HepG2 (cell line): ENCODE results near the gene SLC35A2. TPM values are rescaled to one million over a fixed set of nuclear protein-coding genes. Genes with fewer than 3 reads are reported as not detected.

ENCODE experiments used
- ATAC-seq: fragments of 200-7000 bp; cut with Tn5 transposase; 3 replicates; pipeline ENCODE4 v1.9.1; 2020; ENCODE audit warnings: mild to moderate bottlenecking, moderate library complexity
- BruUV-seq: library from RNA; stranded (reverse); fragments of 400-500 nt; replicated peaks from 2 replicates; lab custom pipeline; 2021; lab: Mats Ljungman, UMichigan
- CTCF ChIA-PET: fragments of 300-600 bp; formaldehyde crosslinking; extraction: SDS; loops from one replicate; lab custom pipeline; 2021; ENCODE audit warnings: low total read pairs, inconsistent platforms, low intra/inter-chr PET ratio; lab: Yijun Ruan, JAX
- POLR2A ChIA-PET: fragments of 350-600 bp; sonication (Branson Sonifier 250); formaldehyde crosslinking; loops from one replicate; lab custom pipeline; 2020; ENCODE audit warnings: antibody characterized with exemption, inconsistent platforms; lab: Yijun Ruan, JAX
- DNase-seq: peaks from one replicate; pipeline ENCODE4 v3.0.0-alpha.2; 2015; ENCODE audit warnings: low spot score
- FAIRE-seq: peaks from 3 replicates; lab custom pipeline; 2011; peaks lifted over from hg19 to GRCh38; lab: Jason Lieb, UNC
- H2AFZ ChIP-seq: one replicate; pipeline ENCODE4 v1.6.1; 2011; ENCODE audit warnings: low read length, inconsistent platforms
- H3K27ac ChIP-seq: fragments of 300-600 bp; 3 replicates; pipeline ENCODE4 v1.8.0; 2011; ENCODE audit warnings: mixed run types, mild to moderate bottlenecking, mixed read lengths, low read length, inconsistent platforms; ENCODE audit not compliant: insufficient read depth; ENCODE audit errors: extremely low read length
- H3K27me3 ChIP-seq, 2 experiments: fragments of 200-600 bp in 1 of 2; 2 replicates in 1 of 2; 3 replicates in 1 of 2; pipeline versions ENCODE4 v1.6.0 to v1.8.0; 2011; ENCODE audit warnings: low read length in 2 of 2, mild to moderate bottlenecking in 2 of 2, moderate library complexity in 2 of 2, inconsistent platforms in 1 of 2; ENCODE audit not compliant: insufficient read depth in 2 of 2, control insufficient read depth in 1 of 2
- H3K36me3 ChIP-seq, 2 experiments: fragments of 200-600 bp in 1 of 2; replicated peaks in 1 of 2; 2 replicates in 1 of 2; 3 replicates in 1 of 2; pipeline versions ENCODE4 v1.5.1 to v1.8.0; 2011; ENCODE audit warnings: low read length in 2 of 2, inconsistent platforms in 1 of 2; ENCODE audit not compliant: insufficient read depth in 2 of 2, control insufficient read depth in 1 of 2
- H3K4me1 ChIP-seq: 2 replicates; pipeline ENCODE4 v1.5.1; 2012; ENCODE audit warnings: low read length, inconsistent platforms; ENCODE audit not compliant: insufficient read depth
- H3K4me2 ChIP-seq: 2 replicates; pipeline ENCODE4 v1.6.0; 2011; ENCODE audit warnings: low read depth, low read length, inconsistent platforms
- H3K4me3 ChIP-seq, 3 experiments: fragments of 200-600 bp in 1 of 3; sonication (generic), shearing (Covaris generic) in 1 of 3; replicated peaks in 1 of 3; 2 replicates each; pipeline ENCODE4 v1.5.1; 2011 to 2016; ENCODE audit warnings: low read length in 3 of 3, inconsistent platforms in 2 of 3, low read depth in 2 of 3, mild to moderate bottlenecking in 2 of 3, control low read depth in 1 of 3, mixed read lengths in 1 of 3; ENCODE audit not compliant: insufficient read depth in 1 of 3
- H3K79me2 ChIP-seq: one replicate; pipeline ENCODE4 v1.6.1; 2011; ENCODE audit warnings: low read length, inconsistent platforms; ENCODE audit not compliant: insufficient read depth
- H3K9ac ChIP-seq: 2 replicates; pipeline ENCODE4 v1.6.0; 2011; ENCODE audit warnings: mild to moderate bottlenecking, low read depth, low read length, inconsistent platforms; ENCODE audit not compliant: insufficient read depth
- H3K9me3 ChIP-seq: 2 replicates; pipeline ENCODE4 v1.5.1; 2012; ENCODE audit warnings: mild to moderate bottlenecking, low read length
- H4K20me1 ChIP-seq: 2 replicates; pipeline ENCODE4 v1.6.0; 2011; ENCODE audit warnings: inconsistent platforms, mild to moderate bottlenecking, low read length, moderate library complexity; ENCODE audit not compliant: insufficient read depth
- ARID5B ChIP-seq: IDR thresholded peaks from 2 replicates; pipeline ENCODE4 v1.4.0; 2020; ENCODE audit warnings: mild to moderate bottlenecking, missing genetic modification reagents
- BRCA1 ChIP-seq: sonication (generic); formaldehyde crosslinking; IDR thresholded peaks from 2 replicates; pipeline ENCODE4 v1.4.0; 2020; ENCODE audit warnings: missing genetic modification reagents
- GZF1 ChIP-seq: sonication (generic); formaldehyde crosslinking; IDR thresholded peaks from 2 replicates; pipeline ENCODE4 v1.5.1; 2020; ENCODE audit warnings: mild to moderate bottlenecking, missing genetic modification reagents
- HOMEZ ChIP-seq: IDR thresholded peaks from 2 replicates; pipeline ENCODE4 v1.6.1; 2016; ENCODE audit warnings: low read depth
- IKZF4 ChIP-seq: sonication (generic); formaldehyde crosslinking; IDR thresholded peaks from 2 replicates; pipeline ENCODE4 v1.5.1; 2020; ENCODE audit warnings: borderline replicate concordance, mild to moderate bottlenecking, low read depth, missing genetic modification reagents; ENCODE audit errors: not compliant biosample characterization
- JDP2 ChIP-seq: sonication (generic); formaldehyde crosslinking; IDR thresholded peaks from 2 replicates; pipeline ENCODE4 v1.8.1; 2022; ENCODE audit warnings: missing genetic modification reagents, borderline replicate concordance
- JUND ChIP-seq: sonication (generic); formaldehyde crosslinking; IDR thresholded peaks from 2 replicates; pipeline ENCODE4 v1.8.0; 2022; ENCODE audit warnings: mild to moderate bottlenecking, missing genetic modification reagents
- RNF219 ChIP-seq: sonication (generic); formaldehyde crosslinking; IDR thresholded peaks from 2 replicates; pipeline ENCODE4 v1.5.0; 2020; ENCODE audit warnings: mild to moderate bottlenecking, missing genetic modification reagents
- TRIM24 ChIP-seq: sonication (generic); formaldehyde crosslinking; IDR thresholded peaks from 2 replicates; pipeline ENCODE4 v1.8.0; 2022; ENCODE audit warnings: mild to moderate bottlenecking, missing genetic modification reagents
- ZBTB3 ChIP-seq: sonication (generic); formaldehyde crosslinking; IDR thresholded peaks from 2 replicates; pipeline ENCODE4 v1.4.0; 2020; ENCODE audit warnings: low read depth, mild to moderate bottlenecking, moderate library complexity, missing genetic modification reagents, borderline replicate concordance
- ZNF264 ChIP-seq: sonication (generic); formaldehyde crosslinking; IDR thresholded peaks from 2 replicates; pipeline ENCODE4 v1.4.0; 2020; ENCODE audit warnings: missing genetic modification reagents
- ZNF496 ChIP-seq: sonication (generic); formaldehyde crosslinking; IDR thresholded peaks from 2 replicates; pipeline ENCODE4 v1.8.1; 2023; ENCODE audit warnings: mild to moderate bottlenecking, moderate library complexity, missing genetic modification reagents; ENCODE audit not compliant: insufficient replicate concordance
- ZNF577 ChIP-seq: sonication (generic); formaldehyde crosslinking; IDR thresholded peaks from 2 replicates; pipeline ENCODE4 v1.4.0; 2020; ENCODE audit warnings: mild to moderate bottlenecking, low read depth, missing genetic modification reagents, borderline replicate concordance
- ZNF619 ChIP-seq: sonication (generic); formaldehyde crosslinking; IDR thresholded peaks from 2 replicates; pipeline ENCODE4 v1.4.0; 2020; ENCODE audit warnings: mild to moderate bottlenecking, missing genetic modification reagents
- ZNF691 ChIP-seq: sonication (generic); formaldehyde crosslinking; IDR thresholded peaks from 2 replicates; pipeline ENCODE4 v1.4.0; 2020; ENCODE audit warnings: missing genetic modification reagents, low read depth, mild to moderate bottlenecking, borderline replicate concordance
- WGBS: methylation state at CpG from one replicate; pipeline ENCODE4 v1.1.6; 2017; ENCODE audit warnings: low lambda C conversion rate; 5-methylcytosine and 5-hydroxymethylcytosine counted together
- in situ Hi-C: cut with HindIII; loops from 2 replicates; pipeline ENCODE4 v1.10.0; 2017; ENCODE audit warnings: low pct_unique_long_range_greater_than_20kb; ENCODE audit not compliant: extremely low pct_ligation_motif_present
- intact Hi-C: fragments of 100-400 bp; cut with micrococcal nuclease; formaldehyde crosslinking; loops from one replicate; pipeline ENCODE4 v1.10.0; 2022; ENCODE audit not compliant: unreplicated experiment
- polyA plus RNA-seq, 8 experiments: library from polyadenylated mRNA; depleted of rRNA in 3 of 8; stranded (reverse) in 7 of 8; unstranded in 1 of 8; fragments of >200 nt; fragmentation: Illumina TruSeq in 4 of 8; extraction: Trizol in 4 of 8; gene quantifications; 2 replicates each; pipeline versions ENCODE4 v1.2.1 to v1.2.3, GENCODE V29; 2011 to 2016; ENCODE audit warnings: low read depth in 4 of 8, missing spikeins in 1 of 8, mixed read lengths in 1 of 8; ENCODE audit not compliant: insufficient read depth in 1 of 8
- total RNA-seq, 5 experiments: library from RNA; depleted of rRNA; stranded (reverse); fragments of >200 nt; fragmentation: Illumina TruSeq; extraction: Trizol; gene quantifications; 2 replicates each; pipeline ENCODE4 v1.2.3, GENCODE V29; 2016; ENCODE audit warnings: low read depth in 1 of 5

Gene SLC35A2
- total and polyA plus RNA-seq, 2 of the 13 experiments (the other 11 are each of a cell fraction or from before 2014, with no cell fraction given): 32.1 to 40.8 TPM

- no peaks in the 10 kb centered on the region for H3K9me3 ChIP-seq
- CTCF ChIA-PET: no interaction called here
- in situ Hi-C loops (no loop called here), intact Hi-C loops (no loop called here)
- DNase-seq (no peak), FAIRE-seq (no peak), ATAC-seq (no peak)
- no peak overlapping the region for H3K4me3 ChIP-seq
- H3K9ac ChIP-seq: no peak overlapping the region
- H3K27ac ChIP-seq: no peak overlapping the region
- H3K27me3 ChIP-seq: no peaks in the 10 kb centered on the region
- H3K4me2 ChIP-seq: no peak overlapping the region
- BruUV-seq: no TSS peak
- peaks cover 29% of the 10 kb centered on the region for H3K4me1 ChIP-seq
- TF ChIP-seq ZNF577 (CRISPR knock-in tag) (no peak), ZNF496 (no peak), ZNF691 (CRISPR knock-in tag) (no peak), GZF1 (no peak), ARID5B (no peak), JDP2 (no peak), TRIM24 (no peak), IKZF4 (CRISPR knock-in tag) (no peak), RNF219 (no peak), ZBTB3 (CRISPR knock-in tag) (no peak), ZNF619 (no peak), BRCA1 (no peak), JUND (no peak), ZNF264 (no peak), HOMEZ (no peak)
- no CpG with 5 or more reads among the region's 3 CpGs for WGBS
- H2AFZ ChIP-seq: no peak overlapping the region
- no peaks in the 10 kb centered on the region for H4K20me1 ChIP-seq
- H3K79me2 ChIP-seq: peaks cover 26% of the 10 kb centered on the region
- POLR2A ChIA-PET: no interaction called here
- peaks cover 3 to 20% of the 10 kb centered on the region in 2 experiments; a peak in 3 of 5 replicates for H3K36me3 ChIP-seq
These were observed 28.2 kb upstream of the SLC35A2 start for GRCh38 chrX:48939524-48940228.
